ENCODE results near the gene FHIT.

FHIT gene

GRCh38 chr3:61172684-61173083 is 78.6 kb downstream of the FHIT start:
- no peak for DNase-seq (ENCODE audit: low spot score)

- no peak for DNase-seq (ENCODE audit: low spot score)
Observed at GRCh38 chr3:61172203-61172602, 79.0 kb downstream of the FHIT start.

- no peak for DNase-seq (ENCODE audit: low spot score)
Observed at GRCh38 chr3:61169621-61170251, 81.5 kb downstream of the FHIT start.

GRCh38 chr3:61168286-61168685 is 83.0 kb downstream of the FHIT start:
- DNase-seq (ENCODE audit: low spot score), result no peak

- DNase-seq (ENCODE audit: low spot score), result no peak
Observed at GRCh38 chr3:61162965-61163364, 88.3 kb downstream of the FHIT start.

GRCh38 chr3:61158667-61159066 is 92.6 kb downstream of the FHIT start:
- DNase-seq (ENCODE audit: low spot score), result no peak

- DNase-seq (ENCODE audit: low spot score), result peak; percentile 9
Observed at GRCh38 chr3:61158216-61158615, 93.0 kb downstream of the FHIT start.

GRCh38 chr3:61157414-61157813 is 93.8 kb downstream of the FHIT start:
- DNase-seq (ENCODE audit: low spot score), result no peak

GRCh38 chr3:61155701-61156292 is 95.5 kb downstream of the FHIT start:
- DNase-seq (ENCODE audit: low spot score), result no peak

- DNase-seq (ENCODE audit: low spot score), result no peak
Observed at GRCh38 chr3:61154457-61155198, 96.6 kb downstream of the FHIT start.

- DNase-seq (ENCODE audit: low spot score), result no peak
Observed at GRCh38 chr3:61152071-61152470, 99.2 kb downstream of the FHIT start.

GRCh38 chr3:61149236-61149635 is 102.0 kb downstream of the FHIT start:
- DNase-seq (ENCODE audit: low spot score), result no peak

GRCh38 chr3:61146010-61146890 is 105.0 kb downstream of the FHIT start:
- no peak for DNase-seq (ENCODE audit: low spot score)

- DNase-seq (ENCODE audit: low spot score), result no peak
Observed at GRCh38 chr3:61141697-61142096, 109.6 kb downstream of the FHIT start.

- no peak for DNase-seq (ENCODE audit: low spot score)
Observed at GRCh38 chr3:61141227-61141626, 110.0 kb downstream of the FHIT start.

GRCh38 chr3:61139686-61140085 is 111.6 kb downstream of the FHIT start:
- no peak for DNase-seq (ENCODE audit: low spot score)

GRCh38 chr3:61138401-61138800 is 112.9 kb downstream of the FHIT start:
- DNase-seq (ENCODE audit: low spot score), result no peak

GRCh38 chr3:61136191-61136590 is 115.1 kb downstream of the FHIT start:
- no peak for DNase-seq (ENCODE audit: low spot score)

- no peak for DNase-seq (ENCODE audit: low spot score)
Observed at GRCh38 chr3:61134532-61134931, 116.7 kb downstream of the FHIT start.

- peak; percentile 17 for DNase-seq (ENCODE audit: low spot score)
Observed at GRCh38 chr3:61132062-61132461, 119.2 kb downstream of the FHIT start.

GRCh38 chr3:61118830-61119229 is 132.4 kb downstream of the FHIT start:
- DNase-seq (ENCODE audit: low spot score), result no peak
